D721Med (cell line): ENCODE data around the gene EEF1AKMT4.
A peak's percentile ranks its signal among the peaks of the same experiment; 100 is the strongest.

Experiments
- DNase-seq: peaks from one replicate; pipeline ENCODE4 v3.0.0; 2011; ENCODE audit warnings: low spot score; ENCODE audit not compliant: insufficient read length
- FAIRE-seq: peaks from 2 replicates; lab custom pipeline; 2011; peaks lifted over from hg19 to GRCh38; lab: Jason Lieb, UNC
- TF ChIP-seq, protein P1 (sequence below): IDR thresholded peaks from 2 replicates; pipeline ENCODE4 v1.5.1; 2012; ENCODE audit warnings: mild to moderate bottlenecking, control low read depth; ENCODE audit not compliant: insufficient read depth; ENCODE audit errors: missing control alignments

EEF1AKMT4 gene

DNA sequence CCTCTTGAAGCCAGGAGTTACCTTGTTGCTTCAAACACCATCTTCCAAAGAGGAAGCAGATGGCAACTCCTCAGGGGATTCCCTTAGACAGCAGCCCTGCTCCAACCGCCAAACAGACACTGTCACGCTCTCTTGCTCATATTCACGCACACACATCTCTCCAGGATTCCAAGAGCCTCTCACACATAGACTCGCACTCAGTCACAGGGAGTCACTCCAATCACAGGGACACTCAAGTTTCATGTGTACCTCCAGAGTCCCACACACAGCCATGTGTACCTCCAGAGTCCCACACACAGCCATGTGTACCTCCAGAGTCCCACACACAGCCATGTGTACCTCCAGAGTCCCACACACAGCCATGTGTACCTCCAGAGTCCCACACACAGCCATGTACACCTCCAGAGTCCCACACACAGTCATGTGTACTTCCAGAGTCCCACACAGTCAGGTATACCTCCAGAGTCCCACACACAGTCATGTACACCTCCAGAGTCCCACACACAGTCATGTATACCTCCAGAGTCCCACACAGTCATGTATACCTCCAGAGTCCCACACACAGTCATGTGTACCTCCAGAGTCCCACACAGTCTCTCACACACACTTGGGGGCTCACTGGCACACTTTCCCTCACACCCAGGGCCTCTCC is 14.0 kb upstream of the EEF1AKMT4 start:
- TF ChIP-seq, protein P1, sequence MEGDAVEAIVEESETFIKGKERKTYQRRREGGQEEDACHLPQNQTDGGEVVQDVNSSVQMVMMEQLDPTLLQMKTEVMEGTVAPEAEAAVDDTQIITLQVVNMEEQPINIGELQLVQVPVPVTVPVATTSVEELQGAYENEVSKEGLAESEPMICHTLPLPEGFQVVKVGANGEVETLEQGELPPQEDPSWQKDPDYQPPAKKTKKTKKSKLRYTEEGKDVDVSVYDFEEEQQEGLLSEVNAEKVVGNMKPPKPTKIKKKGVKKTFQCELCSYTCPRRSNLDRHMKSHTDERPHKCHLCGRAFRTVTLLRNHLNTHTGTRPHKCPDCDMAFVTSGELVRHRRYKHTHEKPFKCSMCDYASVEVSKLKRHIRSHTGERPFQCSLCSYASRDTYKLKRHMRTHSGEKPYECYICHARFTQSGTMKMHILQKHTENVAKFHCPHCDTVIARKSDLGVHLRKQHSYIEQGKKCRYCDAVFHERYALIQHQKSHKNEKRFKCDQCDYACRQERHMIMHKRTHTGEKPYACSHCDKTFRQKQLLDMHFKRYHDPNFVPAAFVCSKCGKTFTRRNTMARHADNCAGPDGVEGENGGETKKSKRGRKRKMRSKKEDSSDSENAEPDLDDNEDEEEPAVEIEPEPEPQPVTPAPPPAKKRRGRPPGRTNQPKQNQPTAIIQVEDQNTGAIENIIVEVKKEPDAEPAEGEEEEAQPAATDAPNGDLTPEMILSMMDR: no peak
- FAIRE-seq (no peak), DNase-seq (peak; percentile 18)

DNA sequence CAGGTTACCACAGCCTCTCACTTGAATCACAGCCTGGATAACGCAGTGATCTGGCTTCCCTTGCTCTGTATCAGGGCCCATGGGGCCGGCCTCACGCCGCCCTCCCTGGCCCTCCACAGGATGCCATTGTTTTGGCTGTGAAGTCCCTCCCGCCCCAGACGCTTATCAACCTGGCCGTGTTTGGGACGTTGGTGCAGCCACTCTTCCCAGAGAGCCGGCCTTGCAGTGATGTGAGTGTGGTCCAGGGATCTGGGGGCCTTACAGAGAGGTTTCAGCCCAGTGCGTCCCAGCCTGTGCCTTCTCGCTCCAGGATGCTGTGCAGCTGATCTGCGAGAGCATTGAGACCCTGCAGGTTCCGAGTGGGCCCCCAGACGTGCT is 13.4 kb upstream of the EEF1AKMT4 start:
- TF ChIP-seq, protein P1: no peak
- DNase-seq (peak; percentile 5), FAIRE-seq (no peak)

GRCh38 chr3:184236636-184237035 is 12.8 kb upstream of the EEF1AKMT4 start:
- TF ChIP-seq, protein P1: no peak
- FAIRE-seq (no peak), DNase-seq (peak; percentile 10)

DNA sequence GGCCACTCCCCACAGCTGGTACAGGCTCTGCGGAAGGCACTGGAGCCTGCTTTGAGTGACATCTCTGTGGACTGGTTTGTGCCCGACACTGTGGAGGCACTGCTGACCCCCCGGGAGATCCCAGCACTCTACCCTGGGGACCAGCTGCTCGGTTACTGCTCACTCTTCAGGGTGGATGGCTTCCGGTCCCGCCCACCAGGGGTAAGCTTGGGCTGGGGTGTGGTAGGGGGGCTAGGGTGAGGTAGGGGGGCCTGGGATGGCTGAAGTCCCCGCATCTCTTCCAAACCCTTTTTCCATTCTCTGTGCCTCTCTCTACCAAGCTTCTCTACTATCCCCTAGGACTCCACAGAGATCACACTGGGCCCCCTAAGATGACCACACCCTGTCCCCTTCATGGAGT is 12.3 kb upstream of the EEF1AKMT4 start:
- FAIRE-seq (no peak), DNase-seq (peak; percentile 7)
- TF ChIP-seq, protein P1: no peak

- FAIRE-seq (no peak), DNase-seq (peak; percentile 3)
- TF ChIP-seq, protein P1: no peak
These were observed 11.7 kb upstream of the EEF1AKMT4 start for GRCh38 chr3:184237807-184238206.

GRCh38 chr3:184238246-184238818 is 11.1 kb upstream of the EEF1AKMT4 start:
- TF ChIP-seq, protein P1: no peak
- FAIRE-seq (no peak), DNase-seq (peak; percentile 14)

GRCh38 chr3:184239221-184239620 is 10.3 kb upstream of the EEF1AKMT4 start:
- no peak for FAIRE-seq

More at GRCh38 chr3:184239221-184239620, 10.3 kb upstream of the EEF1AKMT4 start:
- TF ChIP-seq, protein P1: no peak
- DNase-seq: no peak
